HCT116 (cell line): Measurements from ENCODE around the gene LSMEM2. TPM values are rescaled to one million over a fixed set of nuclear protein-coding genes. Genes with fewer than 3 reads are reported as not detected.

Experiments used
- ATAC-seq: fragments of 200-7000 bp; cut with Tn5 transposase; 2 replicates; pipeline ENCODE4 v1.9.1; 2020; ENCODE audit warnings: mild to moderate bottlenecking, moderate library complexity
- BruUV-seq: library from RNA; stranded (reverse); fragments of 400-500 nt; replicated peaks from 2 replicates; lab custom pipeline; 2021; lab: Mats Ljungman, UMichigan
- CTCF ChIA-PET: fragments of 300-600 bp; sonication (Branson Sonifier 250); formaldehyde crosslinking; loops from one replicate; lab custom pipeline; 2021; ENCODE audit warnings: antibody characterized with exemption; lab: Charles Lee
- POLR2A ChIA-PET: fragments of 300-600, 350-600 bp; sonication (Branson Sonifier 250); formaldehyde crosslinking; loops from one replicate; lab custom pipeline; 2021; ENCODE audit warnings: antibody characterized with exemption; lab: Charles Lee
- RAD21 ChIA-PET, 2 experiments: fragments of 300-600 bp; sonication (Branson Sonifier 250); formaldehyde crosslinking; loops; one replicate each; lab custom pipeline; 2023; ENCODE audit warnings: low total read pairs in 2 of 2; ENCODE audit not compliant: uncharacterized antibody in 2 of 2, unreplicated experiment in 2 of 2, low non-redundant PET in 1 of 2; lab: Charles Lee
- DNase-seq: peaks from one replicate; pipeline ENCODE4 v3.0.0-alpha.2; 2010; ENCODE audit warnings: low read depth, low spot score
- H2AFZ ChIP-seq: fragments of 200-600 bp; shearing (Covaris generic), sonication (generic); 2 replicates; pipeline ENCODE4 v1.6.1; 2017; ENCODE audit warnings: low read depth, mixed run types, mixed read lengths, antibody characterized with exemption, low read length; ENCODE audit not compliant: poor library complexity, severe bottlenecking
- H3K27ac ChIP-seq: 2 replicates; pipeline ENCODE4 v1.5.1; 2012; ENCODE audit warnings: low read depth, low read length
- H3K27me3 ChIP-seq: fragments of 200-600 bp; sonication (generic); 2 replicates; pipeline ENCODE4 v1.6.1; 2016; ENCODE audit warnings: mixed run types, low read length, mixed read lengths; ENCODE audit not compliant: insufficient read depth
- H3K36me3 ChIP-seq, 2 experiments: fragments of 200-500 bp in 1 of 2; fragments of 200-600 bp in 1 of 2; sonication (Bioruptor generic) in 1 of 2; sonication (generic) in 1 of 2; 2 replicates each; pipeline versions ENCODE4 v1.5.1 to v1.6.1; 2014 to 2016; ENCODE audit warnings: low read length in 2 of 2, inconsistent platforms in 1 of 2, mixed read lengths in 1 of 2, mixed run types in 1 of 2; ENCODE audit not compliant: insufficient read depth in 2 of 2, control insufficient read depth in 1 of 2
- H3K4me1 ChIP-seq, 2 experiments: fragments of 200-600 bp in 1 of 2; sonication (generic) in 1 of 2; 2 replicates each; pipeline versions ENCODE4 v1.5.1 to v1.6.1; 2012 to 2017; ENCODE audit warnings: low read length in 2 of 2, inconsistent platforms in 1 of 2, mild to moderate bottlenecking in 1 of 2, mixed read lengths in 1 of 2, mixed run types in 1 of 2, moderate library complexity in 1 of 2; ENCODE audit not compliant: insufficient read depth in 2 of 2, control insufficient read depth in 1 of 2
- H3K4me2 ChIP-seq: fragments of 200-600 bp; sonication (generic); 2 replicates; pipeline ENCODE4 v1.6.1; 2017; ENCODE audit warnings: mixed run types, low read length, mixed read lengths
- H3K4me3 ChIP-seq, 2 experiments: fragments of 200-600 bp in 1 of 2; sonication (generic) in 1 of 2; replicated peaks in 1 of 2; 2 replicates each; pipeline ENCODE4 v1.5.1; 2011 to 2016; ENCODE audit warnings: low read length in 2 of 2, control low read depth in 1 of 2, low read depth in 1 of 2, mild to moderate bottlenecking in 1 of 2, mixed read lengths in 1 of 2, mixed run types in 1 of 2
- H3K79me2 ChIP-seq: fragments of 200-600 bp; sonication (generic); 2 replicates; pipeline ENCODE4 v1.6.1; 2017; ENCODE audit warnings: mild to moderate bottlenecking, mixed run types, low read length, moderate library complexity, mixed read lengths; ENCODE audit not compliant: insufficient read depth
- H3K9ac ChIP-seq: fragments of 200-600 bp; sonication (generic); 2 replicates; pipeline ENCODE4 v1.6.1; 2016; ENCODE audit warnings: low read length, mixed read lengths
- H3K9me2 ChIP-seq: fragments of 200-600 bp; sonication (generic), shearing (Covaris generic); 2 replicates; pipeline ENCODE4 v1.6.1; 2017; ENCODE audit warnings: mixed run types, mild to moderate bottlenecking, moderate library complexity; ENCODE audit not compliant: insufficient read depth
- H3K9me3 ChIP-seq, 2 experiments: fragments of 200-500 bp in 1 of 2; fragments of 200-600 bp in 1 of 2; sonication (Bioruptor generic) in 1 of 2; sonication (generic) in 1 of 2; 2 replicates each; pipeline ENCODE4 v1.6.1; 2014 to 2017; ENCODE audit warnings: low read length in 2 of 2, mixed read lengths in 2 of 2, inconsistent platforms in 1 of 2, low read depth in 1 of 2, mild to moderate bottlenecking in 1 of 2, mixed run types in 1 of 2, moderate library complexity in 1 of 2; ENCODE audit not compliant: control insufficient read depth in 1 of 2, insufficient read depth in 1 of 2
- H4K20me1 ChIP-seq: fragments of 200-600 bp; sonication (generic), shearing (Covaris generic); 2 replicates; pipeline ENCODE4 v1.6.1; 2017; ENCODE audit warnings: mixed run types, mild to moderate bottlenecking, moderate library complexity; ENCODE audit not compliant: insufficient read depth
- CBX3 ChIP-seq: IDR thresholded peaks from 2 replicates; pipeline ENCODE4 v1.6.1; 2012; ENCODE audit warnings: low read depth
- CEBPB ChIP-seq: IDR thresholded peaks from 2 replicates; pipeline ENCODE4 v1.6.1; 2012; ENCODE audit warnings: low read depth
- CTCF ChIP-seq, 3 experiments: fragments of 200-600 bp in 1 of 3; sonication (generic) in 1 of 3; IDR thresholded peaks in 2 of 3; conservative IDR thresholded peaks in 1 of 3; 2 replicates each; pipeline ENCODE4 v1.5.1; 2012 to 2017; ENCODE audit warnings: low read depth in 2 of 3, low read length in 2 of 3, antibody characterized with exemption in 1 of 3, borderline replicate concordance in 1 of 3, control low read depth in 1 of 3, mild to moderate bottlenecking in 1 of 3, mixed read lengths in 1 of 3, mixed run types in 1 of 3, moderate library complexity in 1 of 3; ENCODE audit not compliant: insufficient read depth in 1 of 3
- FOSL1 ChIP-seq: IDR thresholded peaks from 2 replicates; pipeline ENCODE4 v1.6.1; 2012; ENCODE audit warnings: low read depth
- JUND ChIP-seq: IDR thresholded peaks from 2 replicates; pipeline ENCODE4 v1.6.1; 2012
- MAX ChIP-seq: IDR thresholded peaks from 2 replicates; pipeline ENCODE4 v1.6.1; 2012
- POLR2A ChIP-seq: IDR thresholded peaks from 2 replicates; pipeline ENCODE4 v1.7.0; 2011; ENCODE audit warnings: borderline replicate concordance; ENCODE audit not compliant: insufficient read depth, insufficient read length; ENCODE audit errors: extremely low read depth
- POLR2AphosphoS5 ChIP-seq: IDR thresholded peaks from 2 replicates; pipeline ENCODE4 v1.6.1; 2011; ENCODE audit warnings: mild to moderate bottlenecking, low read depth, low read length, moderate library complexity
- RAD21 ChIP-seq: IDR thresholded peaks from 2 replicates; pipeline ENCODE4 v1.6.1; 2012; ENCODE audit warnings: low read depth, mild to moderate bottlenecking
- SIN3A ChIP-seq: IDR thresholded peaks from 2 replicates; pipeline ENCODE4 v1.6.1; 2012; ENCODE audit warnings: low read depth
- SRF ChIP-seq: IDR thresholded peaks from 2 replicates; pipeline ENCODE4 v1.6.1; 2012; ENCODE audit warnings: low read depth
- ZNF274 ChIP-seq: fragments of 200-500 bp; sonication (Bioruptor generic); IDR thresholded peaks from 2 replicates; pipeline ENCODE4 v1.6.1; 2014; ENCODE audit warnings: mild to moderate bottlenecking, low read depth, low read length, inconsistent platforms
- intact Hi-C: fragments of 100-400 bp; cut with micrococcal nuclease; formaldehyde crosslinking; loops from 2 replicates; pipeline ENCODE4 v1.10.0; 2022
- total RNA-seq: library from RNA; stranded (reverse); gene quantifications from one replicate; pipeline ENCODE4 v1.2.1, GENCODE V29; 2021; ENCODE audit not compliant: unreplicated experiment

LSMEM2 gene
- total RNA-seq, 1 experiment from 2014 or later: not detected

GRCh38 chr3:50330330-50330729, 51.4 kb downstream of the LSMEM2 start:
- Histone ChIP-seq H3K4me2 (no peak overlapping the region), H3K27ac (peak overlapping the region; percentile 19; the same call in 1 of the 2 replicates), H3K9me3 (no peaks in the 10 kb centered on the region), H4K20me1 (no peaks in the 10 kb centered on the region; the same call in 1 of the 2 replicates), H3K4me1 (peaks cover 10 to 25% of the 10 kb centered on the region in 2 experiments), H3K79me2 (peaks cover 73% of the 10 kb centered on the region), H3K9me2 (no peaks in the 10 kb centered on the region), H3K36me3 (peaks cover 33 to 45% of the 10 kb centered on the region in 2 experiments; a peak in 3 of 4 replicates), H3K4me3 (no peak overlapping the region), H2AFZ (no peak overlapping the region), H3K9ac (no peak overlapping the region), H3K27me3 (no peaks in the 10 kb centered on the region)
- TF ChIP-seq SIN3A (no peak), POLR2AphosphoS5 (no peak), FOSL1 (no peak), POLR2A (no peak), ZNF274 (no peak), RAD21 (no peak), CTCF (IDR thresholded peaks at IDR 0.05 in 2 of 3, conservative IDR thresholded peaks at IDR 0.05 in 1 of 3; ENCODE audit: borderline replicate concordance in 1 of 3, insufficient read depth in 1 of 3, low read depth in 2 of 3, low read length in 2 of 3) (no peak), CBX3 (no peak), CEBPB (no peak), JUND (no peak), SRF (no peak), MAX (no peak)
- DNase-seq (no peak), ATAC-seq (no peak)
- ChIA-PET CTCF (no interaction called here), RAD21 (no interaction called here), POLR2A (no interaction called here)
- BruUV-seq: no TSS peak
- intact Hi-C loops: no loop called here
